ENCODE results near the gene AGO3.

DNA sequence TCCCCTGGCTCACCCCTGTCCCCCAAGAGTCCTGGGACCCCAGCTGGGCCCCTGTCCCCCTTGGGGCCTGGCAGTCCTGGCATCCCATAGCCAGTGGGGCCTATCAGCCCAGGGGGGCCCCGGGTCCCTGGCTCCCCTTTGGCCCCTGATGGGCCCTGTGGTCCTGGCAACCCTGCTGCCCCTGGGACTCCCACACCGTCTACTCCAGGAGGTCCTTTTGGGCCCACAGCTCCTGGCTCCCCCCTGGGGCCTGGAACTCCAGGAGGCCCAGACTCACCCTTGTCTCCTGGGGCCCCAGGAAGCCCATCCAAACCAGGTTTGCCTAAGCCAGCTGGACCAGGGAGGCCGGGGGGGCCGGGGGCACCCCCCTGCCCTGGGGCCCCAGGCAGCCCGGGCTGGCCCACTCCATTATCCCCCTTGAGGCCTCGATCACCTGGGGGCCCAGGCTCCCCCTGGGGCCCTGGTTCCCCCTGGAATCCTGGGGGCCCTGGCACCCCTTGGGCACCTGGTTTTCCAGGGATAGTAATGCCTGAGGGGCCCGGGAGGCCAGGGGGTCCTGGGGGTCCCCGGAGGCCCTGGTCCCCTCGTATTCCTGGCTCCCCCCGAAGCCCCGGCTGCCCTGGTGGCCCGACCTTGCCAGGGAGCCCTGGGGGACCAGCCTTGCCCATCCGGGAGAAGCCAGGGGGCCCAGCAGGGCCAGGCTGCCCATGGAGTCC, 167.9 kb downstream of the AGO3 start:
- TF ChIP-seq CTCF (IDR thresholded peaks at IDR 0.05) (no peak), POLR2A (IDR thresholded peaks at IDR 0.05) (no peak)
